CD4-positive, alpha-beta T cell treated with Interleukin-15 for 4 hours (primary cell): ENCODE results near the gene SPIN2A.
"Not testable (repeated sequence)": the region's sequence is repeated elsewhere in the genome, so short reads cannot be mapped to it uniquely, and the experiment has no call there.

ENCODE experiments used
- DNase-seq: peaks from one replicate; pipeline ENCODE4 v3.0.0-alpha.2; 2020; ENCODE audit warnings: low spot score

The SPIN2A gene

GRCh38 chrX:57102918-57103317, 34.3 kb downstream of the SPIN2A start:
- not testable (repeated sequence) for DNase-seq
